Esophagus squamous epithelium (tissue), 4 donors: ENCODE results near the gene GCNT1.

Experiments
- POLR2A ChIP-seq, 4 donors: fragments of 450-650 bp; IDR thresholded peaks; one replicate each; pipeline ENCODE4 v1.6.1; 2017; ENCODE audit warnings: antibody characterized with exemption in 4 of 4, mild to moderate bottlenecking in 4 of 4, moderate library complexity in 3 of 4
- TF ChIP-seq, protein P1 (sequence below), 6 experiments: fragments of 450-650 bp in 4 of 6; fragments of 200-600 bp in 2 of 6; sonication (generic) in 2 of 6; IDR thresholded peaks; one replicate each; pipeline ENCODE4 v1.5.1; 2016 to 2019; ENCODE audit warnings: antibody characterized with exemption in 6 of 6, mild to moderate bottlenecking in 4 of 6, moderate library complexity in 4 of 6

- TF ChIP-seq POLR2A (IDR thresholded peaks at IDR 0.05): no peak
- TF ChIP-seq, protein P1, sequence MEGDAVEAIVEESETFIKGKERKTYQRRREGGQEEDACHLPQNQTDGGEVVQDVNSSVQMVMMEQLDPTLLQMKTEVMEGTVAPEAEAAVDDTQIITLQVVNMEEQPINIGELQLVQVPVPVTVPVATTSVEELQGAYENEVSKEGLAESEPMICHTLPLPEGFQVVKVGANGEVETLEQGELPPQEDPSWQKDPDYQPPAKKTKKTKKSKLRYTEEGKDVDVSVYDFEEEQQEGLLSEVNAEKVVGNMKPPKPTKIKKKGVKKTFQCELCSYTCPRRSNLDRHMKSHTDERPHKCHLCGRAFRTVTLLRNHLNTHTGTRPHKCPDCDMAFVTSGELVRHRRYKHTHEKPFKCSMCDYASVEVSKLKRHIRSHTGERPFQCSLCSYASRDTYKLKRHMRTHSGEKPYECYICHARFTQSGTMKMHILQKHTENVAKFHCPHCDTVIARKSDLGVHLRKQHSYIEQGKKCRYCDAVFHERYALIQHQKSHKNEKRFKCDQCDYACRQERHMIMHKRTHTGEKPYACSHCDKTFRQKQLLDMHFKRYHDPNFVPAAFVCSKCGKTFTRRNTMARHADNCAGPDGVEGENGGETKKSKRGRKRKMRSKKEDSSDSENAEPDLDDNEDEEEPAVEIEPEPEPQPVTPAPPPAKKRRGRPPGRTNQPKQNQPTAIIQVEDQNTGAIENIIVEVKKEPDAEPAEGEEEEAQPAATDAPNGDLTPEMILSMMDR (IDR thresholded peaks at IDR 0.05): no peak
Measured at GRCh38 chr9:76415731-76416130, 43.3 kb upstream of the GCNT1 start.
